ENCODE measurements around the gene ZNF479. TPM values are rescaled to one million over a fixed set of nuclear protein-coding genes. Genes with fewer than 3 reads are reported as not detected.
"Not testable (repeated sequence)": the region's sequence is repeated elsewhere in the genome, so short reads cannot be mapped to it uniquely, and the experiment has no call there.

The ZNF479 gene
- total RNA-seq (2016; rRNA removed; fragmentation: Illumina TruSeq; extraction: Trizol), result not detected in 2 replicates
- total RNA-seq (2016; cell fraction: cytosol; rRNA removed; fragmentation: Illumina TruSeq; extraction: Trizol; ENCODE audit: low read depth), result not detected in 2 replicates
- total RNA-seq (2016; cell fraction: insoluble cytoplasmic fraction; rRNA removed; fragmentation: Illumina TruSeq; extraction: Trizol), result not detected in 2 replicates
- not detected in 2 replicates for total RNA-seq (2016; cell fraction: membrane; rRNA removed; fragmentation: Illumina TruSeq; extraction: Trizol)
- total RNA-seq (2016; cell fraction: nucleus; rRNA removed; fragmentation: Illumina TruSeq; extraction: Trizol), result not detected in 2 replicates
- not detected in 2 replicates for polyA plus RNA-seq (2011; rRNA removed)
- not detected in 2 replicates for polyA plus RNA-seq (2011; cell fraction: cytosol; rRNA removed)
- polyA plus RNA-seq (2011; cell fraction: nucleus; rRNA removed), result not detected in 2 replicates
- polyA plus RNA-seq (2012), result not detected in 2 replicates
- not detected in 2 replicates for polyA plus RNA-seq (2016; cell fraction: cytosol; fragmentation: Illumina TruSeq; extraction: Trizol; ENCODE audit: low read depth)
- polyA plus RNA-seq (2016; cell fraction: insoluble cytoplasmic fraction; fragmentation: Illumina TruSeq; extraction: Trizol; ENCODE audit: low read depth), result not detected in 2 replicates
- not detected in 2 replicates for polyA plus RNA-seq (2016; cell fraction: membrane; fragmentation: Illumina TruSeq; extraction: Trizol; ENCODE audit: low read depth)
- polyA plus RNA-seq (2016; cell fraction: nucleus; fragmentation: Illumina TruSeq; extraction: Trizol; ENCODE audit: insufficient read depth, low read depth), result not detected in 2 replicates
- polyA minus RNA-seq (2011; rRNA and poly(A)+ RNA removed; ENCODE audit: low replicate concordance), result not detected in 2 replicates
- not detected in 2 replicates for polyA minus RNA-seq (2011; cell fraction: cytosol; rRNA and poly(A)+ RNA removed)
- polyA minus RNA-seq (2011; cell fraction: nucleus; rRNA and poly(A)+ RNA removed), result not detected in 2 replicates
- not detected for Bru-seq, nascent RNA
- not detected for BruChase-seq, experiment 1, labeled RNA remaining after a 6-hour chase
- not detected for BruChase-seq, experiment 2, labeled RNA remaining after a 2-hour chase
- long read RNA-seq, experiment 1, result 0 reads
- long read RNA-seq, experiment 2, result 0 reads

DNA sequence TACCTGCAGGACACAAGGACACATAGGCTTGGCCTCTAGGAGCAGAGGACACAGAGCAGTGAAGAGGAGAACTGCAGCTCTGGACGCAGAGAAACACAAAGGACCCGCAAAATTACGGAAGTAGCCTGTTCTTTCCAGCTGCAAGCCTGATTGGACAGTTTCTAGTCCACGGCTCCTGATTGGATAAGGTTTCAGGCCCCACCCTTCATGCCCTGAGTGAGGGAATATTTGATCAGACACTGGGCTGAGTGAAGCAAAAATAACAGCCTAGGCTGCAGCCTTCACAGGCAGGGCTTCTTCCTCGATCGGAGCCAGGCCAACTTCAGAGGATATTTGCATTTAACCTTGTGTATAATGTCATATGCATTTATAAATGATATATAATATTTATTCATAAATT lies at the start of gene ZNF479:
Gene ZNF479, minus strand, starts transcription at position 101 of the 400 bp plus-strand sequence. CDS start 112 bp downstream, outside the sequence.
- intact Hi-C loops (cut with micrococcal nuclease; ENCODE audit: unreplicated experiment); H3K79me2 ChIP-seq (ENCODE audit: insufficient read depth, low read length); H3K36me3 ChIP-seq (replicated peaks in 1 of 2; ENCODE audit: control insufficient read depth in 1 of 2, insufficient read depth in 2 of 2, low read length in 2 of 2); H3K9ac ChIP-seq (ENCODE audit: insufficient read depth, low read depth, low read length); DNase-seq (ENCODE audit: low spot score); H3K4me2 ChIP-seq (ENCODE audit: low read depth, low read length); H3K4me3 ChIP-seq (replicated peaks in 1 of 3; ENCODE audit: insufficient read depth in 1 of 3, low read depth in 2 of 3, low read length in 3 of 3); H3K27ac ChIP-seq (ENCODE audit: extremely low read length, insufficient read depth, low read length); CTCF ChIA-PET (ENCODE audit: low intra/inter-chr PET ratio, low total read pairs); in situ Hi-C loops (cut with HindIII; ENCODE audit: extremely low pct_ligation_motif_present, low pct_unique_long_range_greater_than_20kb); BruUV-seq (replicated peaks); H2AFZ ChIP-seq (ENCODE audit: low read length); H3K4me1 ChIP-seq (ENCODE audit: insufficient read depth, low read length); H4K20me1 ChIP-seq (ENCODE audit: insufficient read depth, low read length); ATAC-seq; H3K27me3 ChIP-seq (ENCODE audit: control insufficient read depth in 1 of 2, insufficient read depth in 2 of 2, low read length in 2 of 2); FAIRE-seq; POLR2A ChIA-PET: not testable (repeated sequence)
- WGBS (ENCODE audit: low lambda C conversion rate), result 20% methylated on average over 6 of the region's 6 CpGs
- peaks cover 73% of the 10 kb centered on the region for H3K9me3 ChIP-seq (ENCODE audit: low read length)

GRCh38 chr7:57182031-57182430 lies 49.8 kb upstream of the ZNF479 start:
- TF ChIP-seq ZNF556 (CRISPR knock-in tag; IDR thresholded peaks at IDR 0.05; ENCODE audit: borderline replicate concordance), result no peak
- TF ChIP-seq MTF1 (CRISPR knock-in tag; IDR thresholded peaks at IDR 0.05), result no peak
- TF ChIP-seq ZNF317 (CRISPR knock-in tag; IDR thresholded peaks at IDR 0.05), result no peak
- TF ChIP-seq TBX3 (IDR thresholded peaks at IDR 0.05; ENCODE audit: borderline replicate concordance), result no peak
- TF ChIP-seq, protein P1, sequence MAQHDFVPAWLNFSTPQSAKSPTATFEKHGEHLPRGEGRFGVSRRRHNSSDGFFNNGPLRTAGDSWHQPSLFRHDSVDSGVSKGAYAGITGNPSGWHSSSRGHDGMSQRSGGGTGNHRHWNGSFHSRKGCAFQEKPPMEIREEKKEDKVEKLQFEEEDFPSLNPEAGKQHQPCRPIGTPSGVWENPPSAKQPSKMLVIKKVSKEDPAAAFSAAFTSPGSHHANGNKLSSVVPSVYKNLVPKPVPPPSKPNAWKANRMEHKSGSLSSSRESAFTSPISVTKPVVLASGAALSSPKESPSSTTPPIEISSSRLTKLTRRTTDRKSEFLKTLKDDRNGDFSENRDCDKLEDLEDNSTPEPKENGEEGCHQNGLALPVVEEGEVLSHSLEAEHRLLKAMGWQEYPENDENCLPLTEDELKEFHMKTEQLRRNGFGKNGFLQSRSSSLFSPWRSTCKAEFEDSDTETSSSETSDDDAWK (CRISPR knock-in tag; IDR thresholded peaks at IDR 0.05), result no peak
- no peak for TF ChIP-seq TOE1 (CRISPR knock-in tag; IDR thresholded peaks at IDR 0.05)
- no peak for TF ChIP-seq ATAD3A (CRISPR knock-in tag; IDR thresholded peaks at IDR 0.05)
- TF ChIP-seq, protein P2, sequence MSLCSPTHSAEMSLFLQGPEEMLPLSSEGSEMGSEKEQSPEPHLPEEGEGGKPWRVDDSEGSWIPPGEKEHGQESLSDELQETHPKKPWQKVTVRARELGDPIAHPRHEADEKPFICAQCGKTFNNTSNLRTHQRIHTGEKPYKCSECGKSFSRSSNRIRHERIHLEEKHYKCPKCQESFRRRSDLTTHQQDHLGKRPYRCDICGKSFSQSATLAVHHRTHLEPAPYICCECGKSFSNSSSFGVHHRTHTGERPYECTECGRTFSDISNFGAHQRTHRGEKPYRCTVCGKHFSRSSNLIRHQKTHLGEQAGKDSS (CRISPR knock-in tag; IDR thresholded peaks at IDR 0.05; ENCODE audit: borderline replicate concordance, low read depth), result no peak
- no peak for TF ChIP-seq ZNF225 (CRISPR knock-in tag; IDR thresholded peaks at IDR 0.05)
- TF ChIP-seq PCBP1 (IDR thresholded peaks at IDR 0.05; ENCODE audit: borderline replicate concordance, low read depth, low read length), result no peak
- TF ChIP-seq NR2F2 (IDR thresholded peaks at IDR 0.05; ENCODE audit: borderline replicate concordance, low read depth), result no peak
- no TSS peak for BruUV-seq (replicated peaks)
- H2AFZ ChIP-seq (ENCODE audit: low read length), result no peak overlapping the region
- no peaks in the 10 kb centered on the region for H3K4me1 ChIP-seq (ENCODE audit: insufficient read depth, low read length)
- ATAC-seq, result no peak
- no peak for DNase-seq (ENCODE audit: low spot score)
- CTCF ChIA-PET (ENCODE audit: low intra/inter-chr PET ratio, low total read pairs), result no interaction called here
- in situ Hi-C loops (cut with HindIII; ENCODE audit: extremely low pct_ligation_motif_present, low pct_unique_long_range_greater_than_20kb) (no loop called here), intact Hi-C loops (cut with micrococcal nuclease; ENCODE audit: unreplicated experiment) (no loop called here)
- H3K4me2 ChIP-seq (ENCODE audit: low read depth, low read length), result no peak overlapping the region
- H3K36me3 ChIP-seq (replicated peaks in 1 of 2; ENCODE audit: control insufficient read depth in 1 of 2, insufficient read depth in 2 of 2, low read length in 2 of 2), result no peaks in the 10 kb centered on the region
- no peaks in the 10 kb centered on the region for H3K27me3 ChIP-seq (ENCODE audit: control insufficient read depth in 1 of 2, insufficient read depth in 2 of 2, low read length in 2 of 2)
- H3K27ac ChIP-seq (ENCODE audit: extremely low read length, insufficient read depth, low read length), result no peak overlapping the region
- 4% methylated on average over 4 of the region's 4 CpGs for WGBS (ENCODE audit: low lambda C conversion rate)
- H3K4me3 ChIP-seq (replicated peaks in 1 of 3; ENCODE audit: insufficient read depth in 1 of 3, low read depth in 2 of 3, low read length in 3 of 3), result no peak overlapping the region
- H3K9me3 ChIP-seq (ENCODE audit: low read length), result peaks cover 66% of the 10 kb centered on the region
- POLR2A ChIA-PET, result no interaction called here
- H3K9ac ChIP-seq (ENCODE audit: insufficient read depth, low read depth, low read length), result no peak overlapping the region
- no peak for FAIRE-seq
- no peaks in the 10 kb centered on the region for H3K79me2 ChIP-seq (ENCODE audit: insufficient read depth, low read length)
- H4K20me1 ChIP-seq (ENCODE audit: insufficient read depth, low read length), result no peaks in the 10 kb centered on the region
